Forelimb muscle (tissue), 1 donor: Measurements from ENCODE around the gene CACNA1A. TPM values are rescaled to one million over a fixed set of nuclear protein-coding genes. Genes with fewer than 3 reads are reported as not detected.
"Not testable (repeated sequence)": the region's sequence is repeated elsewhere in the genome, so short reads cannot be mapped to it uniquely, and the experiment has no call there.

Experiments
- DNase-seq: peaks from one replicate; pipeline ENCODE4 v3.0.0-alpha.2; 2013; ENCODE audit warnings: low read depth
- polyA plus RNA-seq: library from polyadenylated mRNA; unstranded; fragments of 120-200 nt; gene quantifications from one replicate; pipeline ENCODE4 v1.2.1, GENCODE V29; 2013; ENCODE audit not compliant: insufficient read length

CACNA1A gene
- polyA plus RNA-seq, 1 donor: 1.6 TPM

- no peak for DNase-seq
These were observed 78.8 kb downstream of the CACNA1A start for GRCh38 chr19:13427273-13428051.

GRCh38 chr19:13425875-13426274 is 80.4 kb downstream of the CACNA1A start:
- DNase-seq: not testable (repeated sequence)

- DNase-seq: no peak
These were observed 81.1 kb downstream of the CACNA1A start for GRCh38 chr19:13425151-13425550.

GRCh38 chr19:13420780-13421179 is 85.5 kb downstream of the CACNA1A start:
- no peak for DNase-seq

GRCh38 chr19:13417054-13417453 is 89.2 kb downstream of the CACNA1A start:
- DNase-seq: no peak

DNA sequence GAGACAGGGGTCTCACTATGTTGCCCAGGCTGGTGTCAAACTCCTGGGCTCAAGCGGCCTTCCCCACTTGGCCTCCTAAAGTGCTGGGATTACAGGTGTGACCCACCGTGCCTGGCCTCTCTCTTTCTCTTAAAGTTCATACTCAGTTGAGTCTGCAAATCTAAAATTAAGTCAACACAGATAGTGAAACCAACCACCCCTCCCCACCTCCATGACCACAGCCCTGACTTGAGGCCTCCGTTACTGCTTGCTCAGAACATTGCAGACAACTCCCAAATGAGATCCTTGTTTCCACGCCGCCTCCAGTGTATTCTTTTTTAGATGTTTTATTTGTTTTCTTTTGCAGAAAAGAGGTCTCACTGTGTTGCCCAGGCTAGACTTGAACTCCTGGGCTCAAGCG is 94.4 kb downstream of the CACNA1A start:
- no peak for DNase-seq

DNA sequence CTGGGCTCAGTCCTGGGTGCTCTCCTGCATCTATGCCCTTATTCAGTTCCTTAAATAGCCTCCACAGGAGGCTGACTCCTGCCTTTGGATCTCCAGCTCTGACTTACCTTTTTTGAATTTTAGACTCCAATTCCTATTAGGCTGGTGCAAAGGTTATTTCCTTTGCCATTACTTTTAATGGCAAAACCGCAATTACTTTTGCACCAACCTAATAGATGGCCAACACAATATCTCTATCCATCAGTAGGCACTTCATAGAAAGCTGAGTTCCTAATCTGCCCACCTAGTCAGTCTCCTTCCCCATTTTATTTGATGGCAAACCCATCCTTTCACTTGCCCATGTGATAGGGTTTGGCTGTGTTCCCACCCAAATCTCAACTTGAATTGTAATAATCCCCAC is 95.3 kb downstream of the CACNA1A start:
- no peak for DNase-seq

DNA sequence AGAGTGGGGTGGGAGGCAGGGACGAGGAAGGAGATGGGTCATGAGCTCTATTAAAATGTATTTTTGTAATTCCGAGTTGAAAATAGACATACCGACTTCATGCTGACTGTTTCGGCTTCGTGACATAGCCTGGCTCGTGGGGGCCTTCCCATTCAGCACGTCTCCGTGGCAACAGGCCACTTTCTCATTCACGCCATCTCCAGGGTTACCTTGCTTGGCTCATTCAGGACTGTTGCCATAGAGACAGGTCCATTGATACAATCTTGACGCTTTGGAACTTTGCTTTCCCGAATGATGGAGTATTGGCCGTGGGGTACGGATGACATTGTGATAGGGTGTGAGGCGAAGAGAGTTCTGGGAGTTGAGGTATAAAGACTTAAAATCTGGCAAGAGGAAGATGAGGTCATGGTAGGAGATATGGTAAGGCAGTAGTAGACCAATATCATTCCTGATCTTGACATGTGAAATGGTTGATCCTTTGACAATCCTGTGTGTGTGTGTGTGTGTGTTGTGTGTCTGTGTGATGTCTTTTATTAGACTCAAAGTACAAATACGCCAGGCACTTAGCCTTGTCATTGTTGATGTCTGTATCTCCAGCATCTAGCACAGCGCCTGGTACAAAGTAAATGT is 97.3 kb downstream of the CACNA1A start:
- no peak for DNase-seq

GRCh38 chr19:13404236-13404635 is 102.0 kb downstream of the CACNA1A start:
- no peak for DNase-seq

DNA sequence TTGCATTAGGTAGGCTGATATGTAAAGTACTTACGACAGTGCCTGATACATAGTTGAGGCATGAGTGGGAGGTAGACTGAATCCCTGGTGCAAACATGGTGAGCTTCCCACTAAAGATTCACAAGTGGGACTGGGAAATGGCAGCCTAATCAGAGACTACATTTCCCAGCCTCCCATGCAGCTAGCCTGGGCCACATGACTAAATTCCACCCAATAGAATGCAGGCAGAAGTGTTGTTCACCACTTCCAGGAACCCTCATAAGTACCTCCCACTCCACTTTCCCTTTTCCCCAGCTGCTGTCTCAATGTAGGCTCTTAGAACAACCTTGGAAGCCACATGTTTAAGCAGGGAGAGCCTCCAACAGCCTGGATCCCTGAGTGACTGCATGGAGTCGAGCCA is 104.9 kb downstream of the CACNA1A start:
- DNase-seq: no peak

GRCh38 chr19:13400296-13400695 is 106.0 kb downstream of the CACNA1A start:
- no peak for DNase-seq

DNA sequence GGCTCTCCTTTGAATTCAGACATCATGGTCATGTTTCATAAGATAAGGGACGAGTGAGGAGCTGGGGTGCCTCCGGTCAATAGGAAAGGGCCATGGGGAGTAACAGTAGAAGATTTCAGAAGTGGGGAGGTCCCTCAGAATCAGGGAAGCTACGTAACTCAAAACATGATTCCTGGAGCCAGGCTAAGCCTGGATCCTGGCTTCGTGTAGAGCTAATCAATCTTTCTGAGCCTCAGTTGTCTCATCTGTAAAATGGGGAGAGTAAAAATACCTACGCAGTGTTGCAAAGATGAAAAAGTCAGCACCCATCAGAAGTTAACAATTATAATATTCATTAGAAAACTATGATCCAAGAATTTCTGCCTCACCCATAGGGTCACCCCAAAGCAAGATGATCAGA is 106.5 kb downstream of the CACNA1A start:
- no peak for DNase-seq

GRCh38 chr19:13398780-13399726 is 107.2 kb downstream of the CACNA1A start:
- no peak for DNase-seq

DNA sequence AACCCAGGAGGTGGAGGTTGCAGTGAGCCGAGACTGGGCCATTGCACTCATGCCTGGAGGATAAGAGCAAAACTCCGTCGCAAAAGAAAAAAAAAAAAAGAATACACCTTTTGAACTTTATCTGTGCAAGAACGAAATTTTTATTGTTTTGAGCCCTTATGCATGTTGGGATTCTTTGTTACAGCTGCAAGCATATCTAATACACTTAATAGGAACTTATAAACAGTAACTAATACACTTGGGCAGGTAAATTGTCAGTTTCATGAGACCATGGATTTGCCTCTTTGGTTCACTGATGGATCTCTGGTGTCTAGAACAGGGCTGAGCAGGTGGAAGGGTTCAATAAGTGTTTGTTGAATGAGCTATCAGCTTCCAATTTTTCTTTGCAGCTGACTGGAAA is 108.1 kb downstream of the CACNA1A start:
- no peak for DNase-seq

- no peak for DNase-seq
These were observed 109.8 kb downstream of the CACNA1A start for GRCh38 chr19:13396250-13397080.

DNA sequence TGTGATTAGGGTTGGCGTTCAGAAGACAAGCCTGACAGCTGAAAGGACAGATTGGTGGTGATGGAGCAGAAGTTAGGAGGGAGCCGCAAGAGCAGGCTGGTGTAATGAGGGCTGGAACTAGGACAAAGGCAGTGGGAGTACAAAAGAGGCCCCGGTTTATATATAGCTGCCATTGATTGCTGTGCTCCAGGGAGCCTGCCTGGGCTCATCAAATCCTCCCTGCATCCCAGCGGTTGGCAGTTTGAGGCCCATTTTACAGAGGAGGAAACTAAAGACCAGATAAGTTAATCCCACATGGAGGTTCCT is 123.7 kb downstream of the CACNA1A start:
- no peak for DNase-seq

DNA sequence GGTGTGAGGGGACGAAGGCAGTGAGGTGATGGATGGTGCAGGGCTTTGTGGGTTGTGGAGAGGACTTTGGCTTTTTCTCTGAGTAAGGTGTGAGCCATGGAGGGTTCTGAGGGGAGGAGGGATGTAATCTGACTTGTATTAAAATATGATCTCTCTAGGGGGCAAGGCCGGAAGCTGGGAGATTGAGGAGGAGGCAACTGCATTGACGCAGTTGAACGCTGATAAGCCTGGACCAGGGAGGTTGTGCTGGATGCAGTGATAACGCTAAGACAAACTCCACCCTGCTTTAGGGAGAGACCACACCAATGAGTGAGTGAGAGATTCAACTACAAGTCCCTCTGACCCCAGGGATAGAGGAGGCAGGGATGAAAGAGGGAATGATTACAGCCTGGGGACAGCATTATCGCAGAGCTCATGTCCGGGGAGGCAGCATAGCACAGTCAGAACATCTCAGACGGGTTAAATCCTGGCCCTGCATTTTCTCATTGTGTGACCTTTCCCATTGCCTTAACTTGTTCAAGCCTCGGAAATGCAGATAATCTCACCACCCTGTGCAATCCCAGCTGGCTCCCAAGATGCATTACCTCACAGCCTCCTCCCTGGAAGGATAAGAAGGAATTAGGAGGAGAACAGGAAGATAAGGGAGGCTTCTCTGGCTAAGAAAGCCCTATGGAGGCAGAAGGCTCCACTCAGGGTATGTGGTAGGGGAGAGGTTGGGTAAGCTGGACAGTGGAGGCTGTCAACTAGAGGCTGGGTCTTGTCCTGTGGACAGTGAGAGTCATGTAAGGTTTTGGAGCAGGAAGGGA is 124.2 kb downstream of the CACNA1A start:
- DNase-seq: no peak

DNA sequence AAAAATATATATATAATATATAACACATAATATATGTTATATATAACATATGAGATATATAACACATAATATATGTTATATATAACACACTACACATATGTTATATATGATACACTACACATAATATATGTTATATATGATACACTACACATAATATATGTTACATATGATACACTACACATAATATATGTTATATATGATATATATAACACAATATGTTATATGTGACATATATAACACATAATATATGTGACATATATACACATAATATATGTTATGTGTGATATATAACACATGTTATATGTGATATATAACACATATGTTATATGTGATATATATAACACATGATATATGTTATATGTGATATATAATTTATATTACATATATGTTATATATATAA is 129.7 kb downstream of the CACNA1A start:
- DNase-seq: no peak

DNA sequence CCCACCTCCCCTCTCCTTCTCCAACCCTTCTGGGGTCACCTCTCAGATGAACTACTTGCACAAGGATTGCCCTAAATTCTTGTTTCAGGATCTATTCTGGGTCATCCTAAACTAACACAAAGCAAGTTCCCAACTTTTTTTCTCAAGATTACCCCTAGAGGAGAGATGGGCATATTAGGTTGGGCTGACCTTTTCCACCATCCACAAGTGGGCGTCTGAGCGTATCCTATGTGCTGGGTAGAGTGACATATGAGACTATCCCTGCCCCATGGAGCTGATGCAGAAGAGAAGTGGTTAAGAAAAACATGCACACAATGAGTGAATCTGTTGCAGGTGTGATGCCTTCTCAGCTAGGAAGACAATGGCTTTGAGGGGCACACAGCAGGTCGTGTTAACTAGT is 132.7 kb downstream of the CACNA1A start:
- DNase-seq: no peak

DNA sequence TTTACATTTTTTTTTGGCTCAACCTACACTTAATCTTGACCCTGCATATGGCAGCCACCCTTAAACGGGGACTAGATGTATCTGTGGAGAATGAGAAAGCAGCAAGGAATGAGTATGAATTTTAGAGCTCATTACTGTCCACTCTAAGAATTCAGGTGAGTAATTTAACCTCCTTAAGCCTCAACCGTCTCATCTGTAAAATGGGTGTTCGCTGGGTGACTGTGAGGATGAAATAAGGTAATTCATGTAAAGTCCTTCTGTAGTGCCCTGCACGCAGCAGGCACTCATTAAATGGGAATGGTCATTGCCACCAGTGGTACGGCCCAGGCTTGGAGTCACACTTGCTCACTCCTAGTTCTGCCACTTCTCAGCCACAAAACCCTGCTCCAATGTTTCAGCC is 135.3 kb downstream of the CACNA1A start:
- no peak for DNase-seq
